Activated naive CD4-positive, alpha-beta T cell treated with Interleukin-2 at 50 U/mL for 16 hours (primary cell): ENCODE results near the gene PSMG3.
A peak's percentile ranks its signal among the peaks of the same experiment; 100 is the strongest.
"Not testable (repeated sequence)": the region's sequence is repeated elsewhere in the genome, so short reads cannot be mapped to it uniquely, and the experiment has no call there.

Experiments used
- DNase-seq: peaks from one replicate; pipeline ENCODE4 v3.0.0-alpha.2; 2020

PSMG3 gene

DNA sequence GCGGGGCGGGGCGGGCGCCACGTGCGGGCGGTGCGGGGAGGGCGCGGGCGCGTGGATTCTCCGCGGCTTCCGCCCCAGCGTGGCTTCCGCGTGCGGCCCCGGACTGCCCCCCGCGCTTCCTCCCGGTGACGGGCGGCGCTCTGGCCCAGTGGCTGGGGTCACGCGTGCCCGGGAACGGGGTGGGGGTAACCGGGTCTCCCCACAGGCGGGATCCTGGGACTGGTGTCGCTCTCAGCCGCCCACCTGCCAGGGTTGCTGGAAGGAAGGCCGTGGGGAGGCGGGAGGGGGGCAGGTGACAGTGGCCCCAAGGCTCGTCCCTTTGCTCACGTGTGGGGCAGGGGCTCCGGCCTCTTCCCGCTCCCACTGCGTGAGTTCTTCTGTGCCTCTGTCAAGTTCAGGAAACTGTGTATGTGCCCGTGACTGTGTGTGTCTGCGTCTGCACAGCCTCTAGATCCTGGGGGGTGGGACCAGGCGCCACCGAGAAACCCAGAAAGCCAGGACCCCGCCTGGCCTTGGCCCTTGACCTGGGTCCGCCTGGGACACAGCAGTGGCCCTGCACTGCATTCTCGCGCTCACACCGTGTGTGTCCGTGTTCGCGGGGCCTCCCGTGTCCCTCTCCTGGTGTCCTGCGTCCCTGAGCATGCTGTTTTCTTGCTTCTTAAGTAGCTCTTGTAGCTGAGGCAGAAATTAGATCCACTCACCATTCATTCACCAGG, 38.4 kb downstream of the PSMG3 start:
- DNase-seq: peak; percentile 44

DNA sequence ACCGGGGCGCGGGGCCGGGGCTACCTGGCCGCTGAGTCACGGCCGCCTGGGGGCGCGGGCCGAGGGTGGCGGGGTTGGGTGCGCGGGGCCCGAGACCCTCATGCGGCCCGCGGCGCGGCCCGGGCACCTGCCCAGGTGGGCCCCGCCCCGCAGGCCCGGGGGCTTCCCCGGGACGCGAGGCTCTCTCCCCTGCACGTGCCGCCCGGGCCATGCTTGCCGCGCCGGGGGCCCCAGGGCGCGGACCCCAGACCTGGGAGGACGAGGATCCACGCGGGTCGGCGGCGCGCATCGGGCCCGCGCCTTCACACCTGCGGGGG, 38.9 kb downstream of the PSMG3 start:
- no peak for DNase-seq

DNA sequence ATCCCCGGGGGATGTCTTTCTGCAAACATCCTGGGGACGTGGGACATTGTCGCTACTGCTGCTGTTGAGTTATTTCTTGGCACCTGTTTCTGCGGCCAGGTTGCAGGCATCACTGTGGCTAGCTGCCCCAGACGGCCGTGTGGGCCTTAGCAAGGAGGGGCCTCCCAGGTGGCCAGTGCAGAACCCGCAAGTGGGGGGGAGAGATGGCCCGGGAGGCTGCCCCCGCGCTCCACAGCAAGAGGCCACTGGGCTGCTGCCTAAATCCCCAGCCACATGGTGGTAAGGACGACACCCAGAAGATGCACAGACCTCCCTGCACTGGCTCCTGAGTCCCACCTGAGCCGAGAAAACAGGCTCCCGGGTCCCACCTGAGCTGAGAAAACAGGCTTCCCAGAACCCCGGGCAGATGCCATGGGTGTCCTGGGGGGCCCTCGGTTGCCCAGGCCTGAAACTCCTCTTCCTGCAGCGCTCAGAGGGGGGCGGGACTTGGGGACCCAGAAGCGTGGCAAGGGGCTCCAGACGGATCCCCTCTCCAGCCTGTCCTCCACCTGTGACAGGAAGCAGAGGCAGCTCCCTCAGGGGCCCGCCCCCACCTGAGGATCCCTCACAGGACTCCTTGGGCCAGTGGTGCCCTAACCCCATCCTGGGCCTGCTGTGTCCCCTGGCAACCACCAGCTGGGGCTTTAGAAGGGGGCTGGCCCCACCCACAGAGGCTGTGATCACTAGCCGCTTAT, 40.3 kb downstream of the PSMG3 start:
- DNase-seq: no peak

DNA sequence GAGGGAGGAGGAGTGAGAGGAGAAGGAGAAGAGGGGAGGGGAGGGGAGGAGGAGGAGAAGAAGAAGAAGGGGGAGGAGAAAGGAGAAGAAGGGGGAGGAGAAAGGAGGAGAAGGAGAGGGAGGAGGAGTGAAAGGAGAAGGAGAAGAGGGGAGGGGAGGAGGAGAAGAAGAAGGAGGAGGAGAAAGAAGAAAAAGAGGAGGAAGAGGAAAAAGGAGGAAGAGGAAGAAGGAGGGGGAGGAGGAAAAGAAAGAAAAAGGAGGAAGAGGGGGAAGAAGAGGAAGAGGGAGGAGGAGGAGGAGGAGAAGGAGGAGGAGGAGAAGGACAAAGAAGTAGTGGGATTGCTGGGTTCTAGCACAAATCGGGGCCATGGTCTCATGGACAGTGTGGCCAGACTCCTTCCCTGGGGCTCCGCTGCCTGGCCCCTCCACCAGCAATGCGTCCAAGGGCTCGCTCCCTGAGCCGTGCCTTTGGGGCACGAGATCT, 43.5 kb downstream of the PSMG3 start:
- no peak for DNase-seq

DNA sequence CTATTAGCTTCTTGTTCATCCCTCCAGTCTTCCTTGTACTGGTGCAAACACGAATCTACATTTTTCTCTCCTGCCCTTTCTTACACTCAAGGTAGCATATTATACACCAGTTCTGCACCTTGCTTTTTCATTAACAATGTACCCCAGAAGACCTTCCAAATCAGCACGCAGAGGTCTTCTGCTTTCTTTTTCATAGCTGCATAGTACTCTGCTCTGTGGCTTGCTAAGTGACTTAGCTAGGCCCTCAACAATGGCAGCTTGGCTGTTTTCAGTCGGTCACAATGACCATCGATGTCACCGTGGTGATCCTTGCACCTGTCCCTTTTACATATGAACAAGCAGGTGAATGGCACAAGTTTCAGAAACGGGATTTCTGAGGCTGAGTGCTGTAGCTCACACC, 44.4 kb downstream of the PSMG3 start:
- no peak for DNase-seq

DNA sequence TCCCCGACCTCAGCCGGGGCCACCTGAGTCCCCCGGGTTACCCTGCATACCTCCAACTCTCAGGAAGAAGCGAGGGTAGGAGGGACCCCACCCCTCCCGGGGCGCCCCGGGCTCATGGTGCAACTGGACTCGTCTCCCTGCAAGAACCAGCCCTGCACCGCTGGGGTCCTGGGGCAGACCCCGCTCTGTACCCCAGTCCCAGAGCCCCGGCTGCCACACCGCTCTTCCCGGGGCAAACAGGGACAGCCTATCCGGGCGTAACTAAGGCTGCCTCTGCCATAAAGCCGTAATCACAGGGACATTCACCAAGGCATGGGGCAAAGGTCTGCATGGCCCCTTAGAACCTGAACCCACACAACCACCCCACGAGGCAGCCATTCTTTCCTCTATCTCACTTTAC, 46.0 kb downstream of the PSMG3 start:
- DNase-seq: no peak

DNA sequence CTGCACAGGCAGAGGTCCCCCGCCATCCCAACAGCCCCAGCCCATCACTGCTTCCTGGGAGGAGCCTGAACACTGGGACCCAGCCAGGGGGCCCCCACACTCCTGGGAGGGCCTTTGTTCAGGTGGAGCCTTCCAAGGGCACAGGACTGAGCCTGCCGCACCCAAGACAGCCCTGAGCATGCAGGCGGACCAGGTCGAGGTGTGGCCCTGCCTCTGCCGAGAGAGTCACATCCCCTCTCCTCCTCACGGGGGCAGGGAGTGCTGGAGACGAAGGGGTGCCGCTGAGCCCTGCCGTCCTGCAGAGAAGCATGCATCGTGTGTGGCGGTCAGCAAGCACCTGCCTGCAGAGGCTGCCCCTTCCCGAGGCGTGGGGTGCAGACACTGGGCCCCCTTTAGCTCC, 46.6 kb downstream of the PSMG3 start:
- DNase-seq: no peak

DNA sequence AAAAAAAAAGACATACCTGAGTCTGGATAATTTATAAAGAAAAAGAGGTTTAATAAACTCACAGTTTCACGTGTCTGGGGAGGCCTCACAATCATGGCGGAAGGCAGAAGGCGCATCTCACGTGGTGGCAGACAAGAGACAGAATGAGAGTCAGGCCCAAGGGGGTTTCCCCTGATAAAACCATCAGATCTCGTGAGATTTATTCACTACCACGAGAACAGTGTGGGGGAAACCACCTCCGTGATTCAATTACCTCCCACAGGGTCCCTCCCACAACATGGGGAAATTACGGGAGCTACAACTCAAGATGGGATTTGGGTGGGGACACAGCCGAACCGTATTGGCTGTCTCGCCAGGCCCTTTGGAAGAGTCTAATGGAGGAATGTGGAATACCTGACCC, 48.4 kb downstream of the PSMG3 start:
- DNase-seq: no peak

DNA sequence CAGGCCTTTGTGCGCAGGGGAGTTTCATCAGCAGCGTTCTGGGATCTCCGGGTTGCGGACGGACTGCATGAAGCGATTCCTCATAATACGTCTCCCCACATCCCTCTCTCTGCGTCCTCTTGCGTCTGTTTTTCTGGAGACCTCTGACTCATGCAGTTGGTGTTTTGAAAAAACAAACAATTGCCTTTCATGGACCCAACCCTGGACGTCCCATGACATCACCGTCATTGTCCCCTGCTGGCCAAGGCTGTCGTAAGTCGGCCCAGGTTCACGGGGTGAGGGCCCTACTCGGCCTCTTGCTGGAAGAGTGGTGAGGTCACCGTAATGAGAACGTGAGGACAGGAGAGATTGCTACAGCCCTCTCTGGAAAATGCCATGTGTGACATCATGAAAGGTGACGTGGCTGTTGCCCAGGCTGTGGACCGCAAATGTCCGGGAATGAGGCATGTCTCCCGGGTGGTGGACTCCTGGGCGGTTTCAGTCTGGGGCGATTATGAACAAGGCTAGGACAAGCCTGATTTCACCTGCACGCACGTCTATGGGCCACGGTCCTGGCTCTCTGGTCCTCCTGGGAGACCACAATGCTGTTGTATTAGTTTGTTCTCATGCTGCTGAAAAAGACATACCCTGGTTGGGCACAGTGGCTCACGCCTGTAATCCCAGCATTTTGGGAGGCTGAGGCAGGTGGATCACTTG, 49.1 kb downstream of the PSMG3 start:
- DNase-seq: no peak

DNA sequence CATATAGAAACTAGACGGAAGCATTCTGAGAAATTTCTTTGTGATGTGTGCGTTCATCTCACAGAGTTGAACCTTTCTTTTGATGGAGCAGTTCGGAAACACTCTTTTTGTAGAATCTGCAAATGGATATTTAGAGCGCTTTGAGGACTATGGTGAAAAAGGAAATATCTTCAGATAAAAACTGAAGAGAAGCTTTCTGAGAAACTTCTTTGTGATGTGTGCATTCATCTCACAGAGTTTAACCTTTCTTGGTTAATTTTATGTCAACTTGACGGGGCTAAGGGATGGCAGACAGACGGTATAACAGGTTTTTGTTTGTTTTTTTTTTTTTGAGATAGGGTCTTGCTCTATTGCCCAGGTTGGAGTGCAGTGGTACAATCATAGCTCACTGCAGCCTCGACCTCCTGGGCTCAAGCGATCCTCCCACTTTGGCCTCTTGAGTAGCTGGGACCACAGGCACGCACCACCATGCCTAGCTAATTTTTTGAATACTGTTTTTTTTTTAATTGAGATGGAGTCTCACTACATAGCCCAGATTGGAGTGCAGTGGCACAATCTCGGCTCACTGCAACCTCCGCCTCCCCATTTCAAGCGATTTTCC, 50.4 kb downstream of the PSMG3 start:
- DNase-seq: not testable (repeated sequence)
